Hepatocyte (in vitro differentiated cells): ENCODE measurements around the gene ATXN2.

Experiments
- CTCF ChIP-seq: fragments of 200-600 bp; sonication (generic); IDR thresholded peaks from 2 replicates; pipeline ENCODE4 v1.5.1; 2016; ENCODE audit warnings: antibody characterized with exemption, mild to moderate bottlenecking; ENCODE audit not compliant: poor library complexity
- EZH2 ChIP-seq: fragments of 200-600 bp; sonication (generic); IDR thresholded peaks from 2 replicates; pipeline ENCODE4 v1.6.1; 2016; ENCODE audit warnings: antibody characterized with exemption, mild to moderate bottlenecking, borderline replicate concordance

DNA sequence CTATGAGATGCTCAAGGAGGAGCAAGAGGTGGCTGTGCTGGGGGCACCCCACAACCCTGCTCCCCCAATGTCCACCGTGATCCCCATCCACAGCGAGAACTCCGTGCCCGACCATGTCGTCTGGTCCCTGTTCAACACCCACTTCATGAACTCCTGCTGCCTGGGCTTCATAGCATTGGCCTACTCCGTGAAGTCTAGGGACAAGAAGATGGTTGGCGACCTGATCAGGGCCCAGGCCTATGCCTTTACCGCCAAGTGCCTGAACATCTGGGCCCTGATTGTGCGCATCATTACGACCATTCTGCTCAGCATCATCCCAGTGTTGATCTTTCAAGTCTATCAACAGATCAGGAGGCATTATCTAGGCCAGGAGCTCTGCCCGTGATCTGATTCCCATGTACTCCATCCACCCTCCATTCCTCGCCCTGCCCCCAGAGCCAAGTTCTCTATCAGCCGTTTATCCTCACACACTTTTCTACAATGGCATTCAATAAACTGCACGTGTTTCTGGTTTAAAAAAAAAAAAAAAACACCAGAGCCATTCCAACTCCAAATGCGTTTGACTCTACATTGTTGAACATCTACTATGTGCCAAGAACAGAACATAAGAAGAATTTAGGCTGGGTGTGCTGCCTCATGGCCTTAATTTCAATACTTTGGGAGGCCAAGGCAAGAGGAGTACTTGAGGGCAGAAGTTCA lies 17.5 kb downstream of the ATXN2 start:
- TF ChIP-seq CTCF: no peak
- no peak for TF ChIP-seq EZH2
